ENCODE results near the gene CORT. TPM values are rescaled to one million over a fixed set of nuclear protein-coding genes. Genes with fewer than 3 reads are reported as not detected.

The CORT gene
- total RNA-seq, 2 experiments from 2014 or later, result 0.50 TPM; not detected in 1

- peaks cover 9% of the 10 kb centered on the region for H3K36me3 Mint-ChIP-seq (ENCODE audit: low read depth)
- H3K4me1 Mint-ChIP-seq, result peaks cover 12% of the 10 kb centered on the region
- no peaks in the 10 kb centered on the region for H3K27me3 Mint-ChIP-seq
- no peak overlapping the region for H3K27ac Mint-ChIP-seq
- DNase-seq, result no peak
- no peak overlapping the region for H3K4me3 Mint-ChIP-seq
- H3K9me3 Mint-ChIP-seq, result no peaks in the 10 kb centered on the region
- CTCF ChIA-PET, result interaction anchor here (0.6 to 1.0 kb wide), 2 partner anchors 52 to 272 kb away, joined by 3 to 5 read pairs; no protein-coding TSS in a partner anchor
- POLR2A ChIA-PET, result interaction anchor here (0.9 to 1.0 kb wide), 2 partner anchors 59 to 60 kb away, joined by 3 to 4 read pairs; partner anchors contain the start of gene CENPS
Observed at GRCh38 chr1:10489291-10490055, 39.6 kb downstream of the CORT start.

- Mint-ChIP-seq H3K36me3 (ENCODE audit: low read depth) (peaks cover 5% of the 10 kb centered on the region), H3K9me3 (no peaks in the 10 kb centered on the region), H3K4me3 (no peak overlapping the region), H3K27ac (no peak overlapping the region), H3K4me1 (peaks cover 21% of the 10 kb centered on the region), H3K27me3 (no peaks in the 10 kb centered on the region)
- no peak for DNase-seq
- CTCF ChIA-PET, result interaction anchor here (0.7 to 5.3 kb wide), 3 partner anchors 48 to 400 kb away, joined by 3 to 106 read pairs (median 3); partner anchors contain the start of gene CENPS
- POLR2A ChIA-PET, result interaction anchor here (1.0 kb wide), 1 partner anchor 60 kb away, joined by 3 read pairs; the partner anchor contains the start of gene CENPS
Observed at GRCh38 chr1:10490286-10490970, 40.6 kb downstream of the CORT start.

GRCh38 chr1:10494418-10494753 is 44.6 kb downstream of the CORT start:
- Mint-ChIP-seq H3K27ac (peak overlapping the region; percentile 87), H3K36me3 (ENCODE audit: low read depth) (peaks cover 8% of the 10 kb centered on the region), H3K4me3 (no peak overlapping the region), H3K27me3 (no peaks in the 10 kb centered on the region), H3K9me3 (no peaks in the 10 kb centered on the region), H3K4me1 (peaks cover 53% of the 10 kb centered on the region)
- no peak for DNase-seq
- ChIA-PET POLR2A (interaction anchor here (0.5 to 6.9 kb wide), 10 partner anchors 9 to 530 kb away, joined by 3 to 49 read pairs (median 4); partner anchors contain the start of genes CENPS and PEX14), CTCF (interaction anchor here (0.6 to 8.0 kb wide), 33 partner anchors 9 to 544 kb away, joined by 3 to 153 read pairs (median 4); partner anchors contain the start of genes CENPS, CORT, DFFA and KIF1B)

DNA sequence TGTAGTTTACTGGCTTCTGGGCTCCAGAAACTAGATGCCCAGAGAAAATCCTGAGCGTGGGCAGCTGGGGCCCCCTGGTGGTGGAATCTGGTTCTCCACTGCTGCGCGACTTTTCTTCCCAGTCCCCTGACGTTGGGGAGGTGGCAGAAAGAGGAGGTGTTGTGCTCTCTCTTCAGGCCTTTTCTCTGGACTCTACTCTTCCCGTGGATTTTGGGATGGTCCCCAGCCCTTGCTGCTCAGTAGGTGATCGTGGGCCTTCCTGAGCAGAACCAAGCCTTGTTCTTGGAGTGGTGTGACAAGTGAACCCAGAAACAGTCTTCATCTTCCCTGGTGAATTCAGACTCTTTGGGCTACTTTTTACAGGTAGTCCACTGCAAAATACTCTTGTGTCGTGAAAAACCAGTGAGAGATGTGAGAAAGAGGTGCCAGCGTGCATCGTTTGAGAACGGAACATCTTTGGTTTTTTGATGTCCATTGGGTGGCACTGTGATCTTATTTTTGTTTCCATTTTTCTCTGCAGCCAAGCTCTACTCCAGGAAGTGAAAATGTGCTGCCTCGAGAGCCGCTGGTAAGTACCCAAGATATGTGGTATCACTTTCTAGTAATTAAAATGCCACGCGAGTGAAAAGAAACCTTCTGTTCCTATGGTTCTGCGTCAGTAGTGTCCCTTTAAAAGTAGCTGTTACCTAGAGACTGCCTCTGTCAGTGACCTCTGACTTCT is 45.1 kb downstream of the CORT start:
- POLR2A ChIA-PET, result interaction anchor here (0.5 to 6.9 kb wide), 9 partner anchors 9 to 530 kb away, joined by 3 to 49 read pairs (median 5); partner anchors contain the start of genes CENPS and PEX14
- CTCF ChIA-PET, result interaction anchor here (0.7 to 8.0 kb wide), 39 partner anchors 9 to 543 kb away, joined by 3 to 153 read pairs (median 4); partner anchors contain the start of genes CENPS, CORT, DFFA and PEX14
- Mint-ChIP-seq H3K9me3 (no peaks in the 10 kb centered on the region), H3K4me3 (peak overlapping the region; percentile 75), H3K36me3 (ENCODE audit: low read depth) (peaks cover 8% of the 10 kb centered on the region), H3K27ac (peak overlapping the region; percentile 87), H3K27me3 (no peaks in the 10 kb centered on the region), H3K4me1 (peaks cover 52% of the 10 kb centered on the region)
- DNase-seq, result peak; percentile 85

- no peak for DNase-seq
- ChIA-PET CTCF (interaction anchor here (0.7 to 8.0 kb wide), 29 partner anchors 10 to 542 kb away, joined by 3 to 153 read pairs (median 7); partner anchors contain the start of genes CENPS, CORT, DFFA and PEX14), POLR2A (interaction anchor here (1.2 to 6.9 kb wide), 6 partner anchors 10 to 374 kb away, joined by 3 to 49 read pairs (median 10); partner anchors contain the start of genes CENPS and PEX14)
- peak overlapping the region; percentile 75 for H3K4me3 Mint-ChIP-seq
- peaks cover 51% of the 10 kb centered on the region for H3K4me1 Mint-ChIP-seq
- H3K27ac Mint-ChIP-seq, result peak overlapping the region; percentile 87
- no peaks in the 10 kb centered on the region for H3K9me3 Mint-ChIP-seq
- peaks cover 8% of the 10 kb centered on the region for H3K36me3 Mint-ChIP-seq (ENCODE audit: low read depth)
- H3K27me3 Mint-ChIP-seq, result no peaks in the 10 kb centered on the region
Observed at GRCh38 chr1:10495475-10495817, 45.6 kb downstream of the CORT start.

GRCh38 chr1:10495952-10496351 is 46.1 kb downstream of the CORT start:
- DNase-seq, result no peak
- ChIA-PET CTCF (interaction anchor here (1.1 to 8.0 kb wide), 5 partner anchors 11 to 542 kb away, joined by 5 to 153 read pairs (median 8); partner anchors contain the start of gene CENPS), POLR2A (interaction anchor here (3.6 to 6.9 kb wide), 2 partner anchors 13 to 66 kb away, joined by 30 to 49 read pairs; partner anchors contain the start of gene CENPS)
- peak overlapping the region; percentile 87 for H3K27ac Mint-ChIP-seq
- H3K4me3 Mint-ChIP-seq, result peak overlapping the region; percentile 75
- peaks cover 8% of the 10 kb centered on the region for H3K36me3 Mint-ChIP-seq (ENCODE audit: low read depth)
- H3K9me3 Mint-ChIP-seq, result no peaks in the 10 kb centered on the region
- no peaks in the 10 kb centered on the region for H3K27me3 Mint-ChIP-seq
- H3K4me1 Mint-ChIP-seq, result peaks cover 51% of the 10 kb centered on the region

DNA sequence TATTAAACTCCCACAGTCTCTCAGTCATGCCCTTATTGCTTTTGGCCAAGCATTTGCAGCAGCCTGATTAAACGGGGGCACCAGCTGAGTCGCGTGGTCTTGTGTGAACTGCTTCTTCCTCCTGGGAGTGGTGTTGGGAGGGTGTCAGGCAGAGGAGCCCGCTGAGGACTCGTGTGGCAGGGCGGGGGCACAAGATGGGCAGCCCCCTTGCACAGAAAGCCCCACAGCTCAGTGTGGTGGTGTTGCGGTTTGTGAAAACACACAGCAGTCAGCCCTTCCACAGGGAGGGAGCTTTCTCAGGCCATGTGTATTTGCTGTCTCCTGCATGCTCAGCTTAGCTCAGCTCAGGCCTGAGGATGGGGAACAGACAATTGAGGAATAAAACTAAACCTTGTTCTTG is 47.3 kb downstream of the CORT start:
- peaks cover 8% of the 10 kb centered on the region for H3K36me3 Mint-ChIP-seq (ENCODE audit: low read depth)
- peaks cover 56% of the 10 kb centered on the region for H3K4me1 Mint-ChIP-seq
- H3K9me3 Mint-ChIP-seq, result no peaks in the 10 kb centered on the region
- no peak for DNase-seq
- ChIA-PET CTCF (interaction anchor here (1.1 to 8.0 kb wide), 4 partner anchors 10 to 413 kb away, joined by 3 to 153 read pairs (median 8); partner anchors contain the start of gene CENPS), POLR2A (interaction anchor here (0.6 to 6.9 kb wide), 2 partner anchors 12 to 536 kb away, joined by 3 to 49 read pairs; no protein-coding TSS in a partner anchor)
- H3K27ac Mint-ChIP-seq, result no peak overlapping the region
- H3K4me3 Mint-ChIP-seq, result no peak overlapping the region
- H3K27me3 Mint-ChIP-seq, result no peaks in the 10 kb centered on the region

DNA sequence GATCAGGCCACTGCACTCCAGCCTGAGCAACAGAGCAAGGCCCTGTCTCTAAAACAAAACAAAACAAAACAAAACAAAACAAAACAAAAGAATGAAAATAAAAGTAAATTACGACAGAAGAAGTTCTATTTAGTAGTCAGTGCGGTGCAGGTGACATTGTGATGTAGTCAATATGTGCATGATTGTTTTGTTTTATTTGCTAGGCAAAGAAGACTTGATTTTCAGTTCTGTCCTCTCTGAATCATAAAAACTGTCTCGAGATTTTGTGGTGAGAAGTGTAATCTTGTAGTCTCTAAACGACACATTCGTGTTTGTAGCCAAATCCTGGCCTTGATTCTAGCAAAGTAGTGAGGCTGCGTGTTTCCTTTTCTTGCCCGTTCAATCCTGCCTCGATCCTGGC is 48.4 kb downstream of the CORT start:
- H3K9me3 Mint-ChIP-seq, result no peaks in the 10 kb centered on the region
- CTCF ChIA-PET, result interaction anchor here (0.5 to 8.0 kb wide), 5 partner anchors 9 to 753 kb away, joined by 3 to 153 read pairs (median 4); no protein-coding TSS in a partner anchor
- no peaks in the 10 kb centered on the region for H3K27me3 Mint-ChIP-seq
- H3K36me3 Mint-ChIP-seq (ENCODE audit: low read depth), result peaks cover 8% of the 10 kb centered on the region
- H3K4me1 Mint-ChIP-seq, result peaks cover 60% of the 10 kb centered on the region
- H3K27ac Mint-ChIP-seq, result peak overlapping the region; percentile 41
- POLR2A ChIA-PET, result interaction anchor here (6.9 kb wide), 1 partner anchor 11 kb away, joined by 49 read pairs; no protein-coding TSS in a partner anchor
- DNase-seq, result no peak
- H3K4me3 Mint-ChIP-seq, result no peak overlapping the region

Other genes starting within 250 kb of the CORT start
- gene KIF1B, start 239.5 kb upstream of the CORT start, total RNA-seq, result 10 to 100 TPM; 22.5 to 22.7 TPM
- 10 to 100 TPM; 80.8 to 84.3 TPM for gene PGD, start 51.0 kb upstream of the CORT start, total RNA-seq
- 10 to 100 TPM; 13.5 to 15.2 TPM for gene CENPS, start 19.6 kb upstream of the CORT start, total RNA-seq
- 10 to 100 TPM; 23.5 to 24.2 TPM for gene DFFA, start 22.5 kb downstream of the CORT start, total RNA-seq
- gene PEX14, start 24.9 kb downstream of the CORT start, total RNA-seq, result 10 to 100 TPM; 18.9 to 20.1 TPM